ENCODE results near the gene TRPM4.
"Not testable (repeated sequence)": the region's sequence is repeated elsewhere in the genome, so short reads cannot be mapped to it uniquely, and the experiment has no call there.

The TRPM4 gene

DNA sequence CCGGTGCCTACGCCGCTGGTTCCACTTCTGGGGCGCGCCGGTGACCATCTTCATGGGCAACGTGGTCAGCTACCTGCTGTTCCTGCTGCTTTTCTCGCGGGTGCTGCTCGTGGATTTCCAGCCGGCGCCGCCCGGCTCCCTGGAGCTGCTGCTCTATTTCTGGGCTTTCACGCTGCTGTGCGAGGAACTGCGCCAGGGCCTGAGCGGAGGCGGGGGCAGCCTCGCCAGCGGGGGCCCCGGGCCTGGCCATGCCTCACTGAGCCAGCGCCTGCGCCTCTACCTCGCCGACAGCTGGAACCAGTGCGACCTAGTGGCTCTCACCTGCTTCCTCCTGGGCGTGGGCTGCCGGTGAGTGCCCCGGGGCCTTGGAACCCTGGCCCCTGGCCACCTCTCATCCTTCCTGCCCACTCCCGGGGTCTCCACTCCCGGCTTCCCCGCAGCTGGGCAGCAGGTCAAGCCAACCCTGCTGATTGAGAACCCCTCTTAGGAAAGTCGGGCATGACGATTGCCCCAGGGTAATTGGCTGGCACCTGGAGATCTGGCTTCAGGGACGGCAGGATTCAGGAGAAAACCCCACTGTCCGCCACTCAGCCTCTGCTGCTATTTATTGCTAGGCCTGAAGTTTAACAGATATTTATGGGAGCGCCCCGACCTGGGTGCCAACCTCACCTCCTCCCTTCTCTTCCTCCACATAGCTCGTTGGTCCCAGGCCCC, 39.1 kb downstream of the TRPM4 start:
- no peak for DNase-seq

GRCh38 chr19:49200238-49200862, 42.8 kb downstream of the TRPM4 start:
- DNase-seq, result peak; percentile 61

GRCh38 chr19:49201042-49201441, 43.5 kb downstream of the TRPM4 start:
- DNase-seq, result no peak

DNA sequence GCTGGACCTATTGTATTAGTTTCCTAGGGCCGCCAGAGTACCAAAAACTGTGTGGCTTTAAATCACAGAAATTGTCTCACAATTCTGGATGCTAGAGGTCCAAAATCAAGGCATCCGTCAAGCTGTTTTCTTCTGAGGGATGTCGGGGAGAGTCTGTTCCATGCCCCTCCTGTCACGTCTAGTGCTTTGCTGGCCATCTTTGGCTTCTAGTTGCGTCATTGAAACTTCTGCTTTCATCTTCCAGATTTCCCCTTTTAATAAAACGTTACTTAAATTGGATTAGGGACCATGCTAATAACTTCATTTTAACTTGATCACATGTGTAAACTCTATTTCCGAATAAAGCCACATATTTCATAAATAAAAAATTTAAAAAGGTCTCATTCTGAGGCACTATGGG, 47.5 kb downstream of the TRPM4 start:
- no peak for DNase-seq

GRCh38 chr19:49209502-49209901, 51.9 kb downstream of the TRPM4 start:
- DNase-seq, result not testable (repeated sequence)

DNA sequence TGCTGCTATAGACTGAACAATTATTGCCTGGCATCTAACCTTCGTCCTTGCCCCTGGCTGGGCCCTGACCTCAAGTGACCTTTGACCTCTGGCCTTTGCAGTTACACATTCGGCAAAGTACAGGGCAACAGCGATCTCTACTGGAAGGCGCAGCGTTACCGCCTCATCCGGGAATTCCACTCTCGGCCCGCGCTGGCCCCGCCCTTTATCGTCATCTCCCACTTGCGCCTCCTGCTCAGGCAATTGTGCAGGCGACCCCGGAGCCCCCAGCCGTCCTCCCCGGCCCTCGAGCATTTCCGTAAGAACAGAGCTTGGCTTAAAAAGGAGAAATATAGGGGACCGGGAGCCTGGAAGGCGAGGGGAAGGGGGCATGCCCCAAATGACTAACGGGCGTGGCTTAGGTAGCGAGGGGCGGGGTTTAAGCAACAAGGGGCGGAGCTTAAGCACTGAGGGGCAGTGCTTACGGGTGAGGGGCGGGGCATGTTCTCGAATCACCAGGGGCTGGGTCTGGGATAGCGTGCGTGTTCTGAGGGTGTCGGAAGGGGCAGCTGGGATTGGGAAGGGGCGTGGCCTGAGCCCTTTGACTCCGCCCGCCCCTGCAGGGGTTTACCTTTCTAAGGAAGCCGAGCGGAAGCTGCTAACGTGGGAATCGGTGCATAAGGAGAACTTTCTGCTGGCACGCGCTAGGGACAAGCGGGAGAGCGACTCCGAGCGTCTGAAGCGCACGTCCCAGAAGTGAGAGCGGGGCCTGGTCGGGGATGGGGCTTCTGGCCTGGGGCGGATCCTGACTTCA, 52.7 kb downstream of the TRPM4 start:
- DNase-seq, result peak; percentile 77

- DNase-seq, result no peak
These were observed 53.4 kb downstream of the TRPM4 start for GRCh38 chr19:49210901-49211451.

- no peak for DNase-seq
These were observed 54.6 kb downstream of the TRPM4 start for GRCh38 chr19:49212016-49212701.

DNA sequence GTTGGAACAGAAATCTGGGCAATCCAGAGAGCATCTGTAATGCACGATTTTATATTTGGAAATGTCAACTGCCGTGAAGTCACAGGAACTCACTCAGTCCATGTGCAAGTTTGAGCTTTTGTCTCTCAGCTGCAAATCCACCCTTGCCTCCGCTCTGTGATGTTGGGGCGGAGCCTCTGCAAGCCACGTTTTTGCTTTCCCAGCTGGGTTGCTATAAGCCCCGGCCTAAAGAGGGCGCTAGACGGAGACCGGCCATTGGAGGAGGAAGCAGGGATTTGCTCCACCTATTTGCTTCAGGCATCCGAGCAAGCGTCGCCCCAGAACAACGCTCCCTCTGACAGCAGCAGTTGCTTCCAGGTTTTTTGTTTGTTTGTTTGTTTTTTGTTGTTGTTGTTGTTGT, 56.2 kb downstream of the TRPM4 start:
- peak; percentile 41 for DNase-seq

- no peak for DNase-seq
These were observed 57.1 kb downstream of the TRPM4 start for GRCh38 chr19:49214701-49215100.

- no peak for DNase-seq
These were observed 58.5 kb downstream of the TRPM4 start for GRCh38 chr19:49216071-49216470.

- DNase-seq, result no peak
These were observed 59.8 kb downstream of the TRPM4 start for GRCh38 chr19:49217382-49217781.

DNA sequence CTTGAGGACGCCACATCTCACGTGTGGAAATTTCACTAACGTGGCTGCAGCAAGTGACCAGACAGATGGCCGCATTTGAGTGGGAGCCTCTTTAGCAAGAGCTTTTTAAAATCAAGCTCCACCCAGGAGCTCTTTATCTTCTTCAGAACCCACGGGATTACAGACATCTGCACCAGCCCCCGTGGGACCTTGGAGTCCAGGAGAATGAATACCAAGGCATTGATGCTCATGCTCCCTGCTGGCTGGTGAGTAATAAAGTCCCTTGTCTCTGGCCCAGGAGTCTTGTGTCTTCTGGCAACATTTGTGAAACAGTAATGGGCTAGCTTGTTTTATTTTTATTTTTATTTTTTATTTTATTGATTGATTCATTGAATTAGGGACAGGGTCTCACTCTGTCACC, 64.4 kb downstream of the TRPM4 start:
- no peak for DNase-seq

GRCh38 chr19:49222528-49222927, 64.9 kb downstream of the TRPM4 start:
- no peak for DNase-seq

- DNase-seq, result no peak
These were observed 65.9 kb downstream of the TRPM4 start for GRCh38 chr19:49223472-49223871.

- DNase-seq, result not testable (repeated sequence)
These were observed 66.8 kb downstream of the TRPM4 start for GRCh38 chr19:49224441-49224840.

DNA sequence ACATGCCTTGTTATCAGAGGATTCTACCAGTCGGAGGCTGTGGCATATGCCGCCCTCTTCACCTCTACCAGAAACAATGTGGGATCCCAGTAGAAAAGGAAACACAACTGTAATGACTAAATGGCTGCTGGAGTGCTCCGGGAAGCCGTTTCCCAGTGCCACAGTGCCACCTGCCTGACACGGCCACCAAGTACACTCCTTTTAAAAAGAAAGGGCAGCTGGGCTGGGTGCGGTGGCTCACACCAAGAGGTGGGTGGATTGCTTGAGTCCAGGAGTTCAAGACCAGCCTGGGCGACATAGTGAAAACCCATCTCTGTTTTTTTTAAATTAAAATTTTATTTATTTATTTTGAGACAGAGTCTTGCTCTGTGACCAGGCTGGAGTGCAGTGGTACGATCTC, 67.3 kb downstream of the TRPM4 start:
- DNase-seq, result peak; percentile 68

DNA sequence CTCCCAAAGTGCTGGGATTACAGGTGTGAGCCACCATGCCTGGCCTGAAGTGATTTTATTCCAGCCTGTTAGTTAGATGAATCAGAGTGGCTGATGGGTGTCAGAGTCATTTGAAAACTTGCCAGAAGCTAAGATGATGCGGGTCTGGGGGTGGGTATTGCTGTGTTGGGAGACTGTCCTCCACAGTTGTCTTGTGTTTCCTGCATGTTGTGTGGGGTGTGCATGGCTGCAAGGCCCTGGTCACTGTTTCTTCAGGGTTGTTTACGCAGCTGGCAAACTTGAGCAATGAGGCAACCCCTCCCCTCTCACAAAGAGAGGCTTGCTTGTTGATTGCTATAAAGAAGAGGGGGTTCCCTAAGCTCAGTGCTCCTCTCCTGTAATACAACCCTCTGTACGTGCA, 71.8 kb downstream of the TRPM4 start:
- DNase-seq, result no peak

DNA sequence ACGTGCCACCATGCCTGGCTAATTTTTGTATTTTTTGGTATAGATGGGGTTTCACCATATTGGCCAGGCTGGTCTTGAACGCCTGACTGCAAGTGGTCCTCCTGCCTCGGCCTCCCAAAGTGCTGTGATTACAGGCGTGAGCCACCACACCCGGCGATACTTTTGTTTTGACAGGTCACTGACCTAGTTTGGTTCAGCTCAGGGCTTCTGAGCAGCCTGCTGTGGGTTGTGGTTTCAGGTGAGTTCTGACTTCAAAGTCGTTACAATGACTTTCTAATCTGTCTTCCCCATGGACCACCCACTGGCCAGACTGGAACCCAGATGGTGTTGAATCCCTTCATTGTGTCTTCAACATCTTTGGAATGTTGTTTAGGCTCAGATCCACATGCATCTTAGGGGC, 73.8 kb downstream of the TRPM4 start:
- peak; percentile 60 for DNase-seq

DNA sequence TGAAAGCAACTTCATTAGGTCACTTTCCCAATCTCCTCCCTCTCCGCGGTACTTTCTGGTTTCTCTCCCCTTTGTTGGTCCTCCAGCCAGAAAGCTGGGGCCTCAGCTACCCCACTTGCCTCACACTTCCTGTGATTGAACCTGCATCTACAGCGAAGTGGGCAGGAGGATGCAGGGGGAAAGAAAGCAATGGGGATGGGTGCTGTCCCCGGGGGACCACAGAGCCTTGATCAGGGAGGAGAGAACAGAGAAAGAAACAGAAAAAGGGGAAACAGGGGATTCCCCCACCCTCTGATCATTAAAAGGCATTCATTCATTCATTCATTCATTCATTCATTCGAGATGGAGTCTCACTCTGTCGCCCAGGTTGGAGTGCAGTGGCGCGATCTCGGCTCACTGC, 74.2 kb downstream of the TRPM4 start:
- peak; percentile 46 for DNase-seq

DNA sequence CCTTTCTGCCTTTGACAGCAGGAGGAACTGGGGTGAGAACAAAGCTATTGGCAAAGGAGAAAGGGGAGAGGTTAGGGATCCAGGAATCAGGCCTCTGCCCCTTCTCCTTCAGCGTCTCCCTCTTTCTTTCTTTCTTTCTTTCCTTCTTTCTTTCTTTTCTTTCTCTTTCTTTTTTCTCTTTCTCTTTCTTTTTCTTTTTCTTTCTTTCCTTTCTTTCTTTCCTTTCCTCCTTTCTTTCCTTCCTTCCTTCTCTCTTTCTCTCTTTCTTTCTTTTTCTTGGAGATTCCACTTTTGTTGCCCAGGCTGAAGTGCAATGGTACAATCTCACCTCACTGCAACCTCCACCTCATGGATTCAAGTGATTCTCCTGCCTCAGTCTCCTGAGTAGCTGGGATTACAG, 75.6 kb downstream of the TRPM4 start:
- DNase-seq, result no peak

DNA sequence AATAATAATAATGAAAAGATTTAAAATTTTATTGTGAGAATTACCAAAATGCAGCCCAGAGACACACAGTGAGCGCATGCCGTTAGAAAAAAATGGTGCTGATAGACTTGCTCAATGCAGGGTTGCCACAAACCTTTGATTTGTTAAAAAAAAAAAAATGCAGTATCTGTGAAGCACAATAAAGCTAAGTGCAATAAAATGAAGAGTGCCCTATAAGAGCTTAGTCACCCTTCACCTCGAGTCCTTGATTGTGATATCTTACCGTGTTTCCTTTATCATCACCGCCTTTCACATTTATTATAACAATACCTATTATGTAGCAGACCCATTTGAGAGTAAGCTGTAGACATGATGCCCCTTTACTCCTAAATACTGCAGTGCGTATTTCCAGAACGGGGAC, 84.2 kb downstream of the TRPM4 start:
- no peak for DNase-seq

- DNase-seq, result no peak
These were observed 85.5 kb downstream of the TRPM4 start for GRCh38 chr19:49243129-49243528.
